ENCODE results near the gene GJA4.

Gene GJA4

DNA sequence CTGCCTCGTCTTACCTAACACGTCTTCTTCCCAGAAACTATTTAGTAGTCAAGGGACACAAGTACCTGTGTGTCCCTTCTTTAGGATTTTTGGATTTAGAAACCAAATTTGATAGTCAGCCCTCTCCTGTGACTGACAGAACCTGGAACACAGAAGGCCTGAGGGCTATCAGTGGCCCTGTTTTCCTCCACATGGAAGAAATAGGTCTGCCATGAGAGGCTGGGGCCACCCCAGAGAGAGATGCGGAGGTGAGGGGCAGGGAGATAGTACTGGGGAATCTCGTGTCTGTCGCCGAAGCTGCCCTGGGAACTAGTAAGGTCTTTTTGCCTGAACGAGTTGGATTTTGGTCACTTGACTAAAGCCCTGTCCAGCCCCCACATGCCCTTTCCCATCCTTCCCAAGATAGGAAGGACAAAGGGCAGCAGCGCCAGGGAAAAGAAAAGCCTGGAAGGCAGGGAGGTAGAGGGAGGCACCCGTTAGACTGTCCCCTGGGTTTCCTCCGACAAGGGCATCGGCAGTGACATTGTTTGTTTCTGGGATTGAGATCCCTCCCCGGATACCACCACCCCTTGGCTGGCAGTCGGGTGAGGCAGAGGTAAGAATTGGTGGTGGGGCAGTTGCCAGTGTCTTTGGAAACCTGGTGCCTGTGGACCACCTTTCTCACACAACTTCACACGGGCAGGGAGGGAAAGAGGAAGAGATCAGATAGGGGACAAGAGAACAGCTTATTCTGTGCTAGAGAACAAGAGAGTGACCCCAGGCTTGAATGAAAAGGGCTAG is 46.9 kb downstream of the GJA4 start:
- TF ChIP-seq, protein P1, sequence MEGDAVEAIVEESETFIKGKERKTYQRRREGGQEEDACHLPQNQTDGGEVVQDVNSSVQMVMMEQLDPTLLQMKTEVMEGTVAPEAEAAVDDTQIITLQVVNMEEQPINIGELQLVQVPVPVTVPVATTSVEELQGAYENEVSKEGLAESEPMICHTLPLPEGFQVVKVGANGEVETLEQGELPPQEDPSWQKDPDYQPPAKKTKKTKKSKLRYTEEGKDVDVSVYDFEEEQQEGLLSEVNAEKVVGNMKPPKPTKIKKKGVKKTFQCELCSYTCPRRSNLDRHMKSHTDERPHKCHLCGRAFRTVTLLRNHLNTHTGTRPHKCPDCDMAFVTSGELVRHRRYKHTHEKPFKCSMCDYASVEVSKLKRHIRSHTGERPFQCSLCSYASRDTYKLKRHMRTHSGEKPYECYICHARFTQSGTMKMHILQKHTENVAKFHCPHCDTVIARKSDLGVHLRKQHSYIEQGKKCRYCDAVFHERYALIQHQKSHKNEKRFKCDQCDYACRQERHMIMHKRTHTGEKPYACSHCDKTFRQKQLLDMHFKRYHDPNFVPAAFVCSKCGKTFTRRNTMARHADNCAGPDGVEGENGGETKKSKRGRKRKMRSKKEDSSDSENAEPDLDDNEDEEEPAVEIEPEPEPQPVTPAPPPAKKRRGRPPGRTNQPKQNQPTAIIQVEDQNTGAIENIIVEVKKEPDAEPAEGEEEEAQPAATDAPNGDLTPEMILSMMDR (conservative IDR thresholded peaks at IDR 0.05; ENCODE audit: low read depth, low read length) = no peak
- no peak for DNase-seq (ENCODE audit: low read depth)
- no peak overlapping the region for H3K4me3 ChIP-seq (ENCODE audit: low read depth, low read length)

DNA sequence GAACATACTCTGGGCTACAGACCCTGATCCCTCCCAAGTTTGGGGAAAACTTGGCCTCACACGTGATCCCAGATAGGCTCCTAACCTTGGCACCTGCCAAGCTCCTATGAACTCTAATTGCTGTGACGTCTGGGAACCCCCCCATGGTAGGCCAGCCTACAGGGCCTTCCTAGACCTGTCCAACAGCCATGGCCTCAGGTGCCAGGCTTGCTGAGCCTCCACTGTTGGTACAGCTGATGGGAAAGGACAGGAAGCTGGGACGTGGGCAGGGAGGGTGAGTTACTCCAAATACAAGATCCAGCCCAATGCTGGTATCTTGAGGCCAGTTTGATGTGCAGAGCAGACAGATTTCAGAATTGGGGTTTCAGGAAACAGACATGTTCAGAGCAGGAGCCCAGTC is 47.6 kb downstream of the GJA4 start:
- TF ChIP-seq, protein P1 (conservative IDR thresholded peaks at IDR 0.05; ENCODE audit: low read depth, low read length) = no peak
- no peak for DNase-seq (ENCODE audit: low read depth)
- no peak overlapping the region for H3K4me3 ChIP-seq (ENCODE audit: low read depth, low read length)

GRCh38 chr1:34842073-34842472 is 49.3 kb downstream of the GJA4 start:
- H3K4me3 ChIP-seq (ENCODE audit: low read depth, low read length) = no peak overlapping the region
- DNase-seq (ENCODE audit: low read depth) = no peak
- TF ChIP-seq, protein P1 (conservative IDR thresholded peaks at IDR 0.05; ENCODE audit: low read depth, low read length) = no peak

- no peak for DNase-seq (ENCODE audit: low read depth)
- no peak overlapping the region for H3K4me3 ChIP-seq (ENCODE audit: low read depth, low read length)
- TF ChIP-seq, protein P1 (conservative IDR thresholded peaks at IDR 0.05; ENCODE audit: low read depth, low read length) = no peak
These were observed 50.2 kb downstream of the GJA4 start for GRCh38 chr1:34842952-34843371.

DNA sequence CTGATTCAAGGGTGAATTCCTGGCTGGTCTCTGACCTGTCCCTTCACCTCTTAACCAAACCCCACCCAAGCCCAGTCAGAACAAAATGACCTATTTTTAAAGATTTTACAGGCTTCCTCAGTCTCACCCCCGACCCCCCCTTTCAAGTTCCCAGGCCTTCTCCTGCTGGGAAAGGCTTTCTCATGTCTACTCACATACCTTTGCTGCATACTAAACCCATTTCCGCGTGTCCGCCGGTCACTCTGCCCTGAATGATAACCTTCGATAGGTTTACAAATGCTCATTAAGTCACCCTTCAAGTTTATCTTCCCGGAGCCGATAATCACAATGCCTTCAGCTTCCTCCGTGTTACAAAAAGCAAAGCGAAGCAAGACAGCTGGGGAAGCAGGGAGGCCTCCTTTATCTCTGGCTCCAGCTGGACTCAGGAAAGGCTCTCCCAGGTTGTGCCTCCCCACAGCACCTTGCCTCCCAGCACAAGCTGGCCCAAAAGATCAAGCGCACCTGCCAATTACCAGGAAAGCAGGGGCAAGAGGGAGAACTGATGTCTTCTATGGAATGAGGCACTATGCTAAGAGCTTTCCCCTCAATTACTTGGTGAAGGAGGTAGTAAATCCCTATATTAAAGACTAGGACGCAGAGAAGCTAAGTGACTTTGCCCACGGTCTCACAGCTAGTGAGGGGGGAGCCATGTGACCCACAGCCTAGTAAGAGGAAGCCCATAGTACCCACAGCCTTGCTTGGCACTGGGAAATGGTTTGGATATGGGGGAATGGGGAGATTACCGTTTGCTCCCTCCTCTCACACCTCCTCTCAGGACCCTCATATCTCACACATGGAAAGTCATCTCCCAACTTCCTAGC is 50.8 kb downstream of the GJA4 start:
- no peak overlapping the region for H3K4me3 ChIP-seq (ENCODE audit: low read depth, low read length)
- DNase-seq (ENCODE audit: low read depth) = peak; percentile 23
- TF ChIP-seq, protein P1 (conservative IDR thresholded peaks at IDR 0.05; ENCODE audit: low read depth, low read length) = no peak

- TF ChIP-seq, protein P1 (conservative IDR thresholded peaks at IDR 0.05; ENCODE audit: low read depth, low read length) = no peak
- H3K4me3 ChIP-seq (ENCODE audit: low read depth, low read length) = no peak overlapping the region
- DNase-seq (ENCODE audit: low read depth) = no peak
These were observed 51.4 kb downstream of the GJA4 start for GRCh38 chr1:34844252-34844634.
